HepG2 (cell line): ENCODE measurements around the gene HMGN4. TPM values are rescaled to one million over a fixed set of nuclear protein-coding genes. Genes with fewer than 3 reads are reported as not detected.
A peak's percentile ranks its signal among the peaks of the same experiment; 100 is the strongest.

ENCODE experiments used
- ATAD3A ChIP-seq: sonication (generic); formaldehyde crosslinking; IDR thresholded peaks from 2 replicates; pipeline ENCODE4 v1.4.0; 2020; ENCODE audit warnings: missing genetic modification reagents
- BRD4 ChIP-seq: sonication (generic); formaldehyde crosslinking; IDR thresholded peaks from 2 replicates; pipeline ENCODE4 v1.4.0; 2020; ENCODE audit warnings: missing genetic modification reagents
- FOXA1 ChIP-seq, 2 experiments: fragments of 450-650 bp in 1 of 2; sonication (generic) in 1 of 2; formaldehyde crosslinking in 1 of 2; IDR thresholded peaks; 2 replicates each; pipeline versions ENCODE4 v1.4.0 to v1.6.1; 2016 to 2020; ENCODE audit warnings: missing genetic modification reagents in 1 of 2
- HOXA7 ChIP-seq: sonication (generic); formaldehyde crosslinking; IDR thresholded peaks from 2 replicates; pipeline ENCODE4 v1.8.1; 2022; ENCODE audit warnings: mild to moderate bottlenecking, missing genetic modification reagents, moderate library complexity
- IRX3 ChIP-seq: sonication (generic); formaldehyde crosslinking; IDR thresholded peaks from 2 replicates; pipeline ENCODE4 v1.8.1; 2023; ENCODE audit warnings: mild to moderate bottlenecking, low read depth, missing genetic modification reagents, borderline replicate concordance
- MEF2D ChIP-seq: sonication (generic); formaldehyde crosslinking; IDR thresholded peaks from 2 replicates; pipeline ENCODE4 v1.5.1; 2020; ENCODE audit warnings: mild to moderate bottlenecking, missing genetic modification reagents
- MXD4 ChIP-seq: IDR thresholded peaks from 2 replicates; pipeline ENCODE4 v1.6.1; 2016; ENCODE audit warnings: mild to moderate bottlenecking, missing biosample characterization, missing genetic modification reagents
- PAXIP1 ChIP-seq: sonication (generic); formaldehyde crosslinking; conservative IDR thresholded peaks from 2 replicates; pipeline ENCODE4 v1.4.0; 2020; ENCODE audit warnings: mild to moderate bottlenecking, missing genetic modification reagents, moderate library complexity
- PRPF4 ChIP-seq: fragments of 200-400 bp; formaldehyde crosslinking; IDR thresholded peaks from 2 replicates; pipeline ENCODE4 v1.6.1; 2016; ENCODE audit warnings: low read length, low read depth; ENCODE audit not compliant: poor library complexity, severe bottlenecking
- RFX1 ChIP-seq: fragments of 450-650 bp; IDR thresholded peaks from 2 replicates; pipeline ENCODE4 v1.6.1; 2017
- RFXAP ChIP-seq: sonication (generic); formaldehyde crosslinking; IDR thresholded peaks from 2 replicates; pipeline ENCODE4 v1.4.0; 2020; ENCODE audit warnings: missing genetic modification reagents, borderline replicate concordance
- SNRNP70 ChIP-seq: fragments of 200-400 bp; formaldehyde crosslinking; IDR thresholded peaks from 2 replicates; pipeline ENCODE4 v1.6.1; 2017; ENCODE audit warnings: mild to moderate bottlenecking, low read depth, low read length, moderate library complexity
- TGIF2 ChIP-seq: IDR thresholded peaks from 2 replicates; pipeline ENCODE4 v1.6.1; 2016; ENCODE audit warnings: control low read depth, missing compliant biosample characterization
- ZKSCAN5 ChIP-seq: sonication (generic); formaldehyde crosslinking; IDR thresholded peaks from 2 replicates; pipeline ENCODE4 v1.5.1; 2020; ENCODE audit warnings: mild to moderate bottlenecking, missing genetic modification reagents
- ZNF160 ChIP-seq: sonication (generic); formaldehyde crosslinking; IDR thresholded peaks from 2 replicates; pipeline ENCODE4 v1.8.0; 2022; ENCODE audit warnings: mild to moderate bottlenecking, inconsistent platforms, missing genetic modification reagents
- ZNF234 ChIP-seq: sonication (generic); formaldehyde crosslinking; conservative IDR thresholded peaks from 2 replicates; pipeline ENCODE4 v1.5.1; 2020; ENCODE audit warnings: mild to moderate bottlenecking, missing genetic modification reagents
- ZNF468 ChIP-seq: sonication (generic); formaldehyde crosslinking; IDR thresholded peaks from 2 replicates; pipeline ENCODE4 v1.8.0; 2022; ENCODE audit warnings: mild to moderate bottlenecking, moderate library complexity, missing genetic modification reagents
- ZNF781 ChIP-seq: sonication (generic); formaldehyde crosslinking; IDR thresholded peaks from 2 replicates; pipeline ENCODE4 v1.5.1; 2020; ENCODE audit warnings: borderline replicate concordance, mild to moderate bottlenecking, missing genetic modification reagents; ENCODE audit errors: not compliant biosample characterization
- polyA plus RNA-seq, 8 experiments: library from polyadenylated mRNA; depleted of rRNA in 3 of 8; stranded (reverse) in 7 of 8; unstranded in 1 of 8; fragments of >200 nt; fragmentation: Illumina TruSeq in 4 of 8; extraction: Trizol in 4 of 8; gene quantifications; 2 replicates each; pipeline versions ENCODE4 v1.2.1 to v1.2.3, GENCODE V29; 2011 to 2016; ENCODE audit warnings: low read depth in 4 of 8, missing spikeins in 1 of 8, mixed read lengths in 1 of 8; ENCODE audit not compliant: insufficient read depth in 1 of 8
- total RNA-seq, 5 experiments: library from RNA; depleted of rRNA; stranded (reverse); fragments of >200 nt; fragmentation: Illumina TruSeq; extraction: Trizol; gene quantifications; 2 replicates each; pipeline ENCODE4 v1.2.3, GENCODE V29; 2016; ENCODE audit warnings: low read depth in 1 of 5

The HMGN4 gene
- total and polyA plus RNA-seq, 2 of the 13 experiments (the other 11 are each of a cell fraction or from before 2014, with no cell fraction given): 39.9 to 52.1 TPM

GRCh38 chr6:26553635-26554446, 15.7 kb downstream of the HMGN4 start (continued):
- no peak for TF ChIP-seq IRX3 (CRISPR knock-in tag)
- peak; percentile 81 for TF ChIP-seq PRPF4
- TF ChIP-seq RFXAP (CRISPR knock-in tag): peak; percentile 78; the same call in 1 of the 2 replicates
- no peak; the same call in 1 of the 2 replicates for TF ChIP-seq MXD4 (CRISPR knock-in tag)
- no peak for TF ChIP-seq MEF2D (CRISPR knock-in tag)
- no peak for TF ChIP-seq PAXIP1 (CRISPR knock-in tag)
- TF ChIP-seq TGIF2: no peak
- TF ChIP-seq ZKSCAN5: no peak
- no peak for TF ChIP-seq ZNF160 (CRISPR knock-in tag)
- no peak for TF ChIP-seq ATAD3A
- no peak for TF ChIP-seq BRD4 (CRISPR knock-in tag)
- no peak for TF ChIP-seq RFX1
- no peak for TF ChIP-seq ZNF234 (CRISPR knock-in tag)
- no peak for TF ChIP-seq FOXA1 (IDR thresholded peaks at IDR 0.05)
- TF ChIP-seq FOXA1 (CRISPR knock-in tag; IDR thresholded peaks at IDR 0.05): no peak
- TF ChIP-seq ZNF781: no peak
- no peak for TF ChIP-seq ZNF468
- TF ChIP-seq HOXA7 (CRISPR knock-in tag): no peak
- no peak for TF ChIP-seq SNRNP70
